Heart left ventricle (tissue), 13 donors: ENCODE data around the gene GNGT2.

Experiments used
- POLR2A ChIP-seq, 2 donors: fragments of 450-650 bp; IDR thresholded peaks; one replicate each; pipeline ENCODE4 v1.6.1; 2017; ENCODE audit warnings: antibody characterized with exemption in 2 of 2, mild to moderate bottlenecking in 2 of 2, moderate library complexity in 2 of 2
- TF ChIP-seq, protein P1 (sequence below), 12 donors: fragments of 200-600 bp; sonication (generic) in 4 of 12; IDR thresholded peaks; one replicate each; pipeline versions ENCODE4 v1.5.0 to v1.8.0; 2018 to 2022; ENCODE audit warnings: antibody characterized with exemption in 12 of 12, mild to moderate bottlenecking in 5 of 12
- donor health status: ischemic (EF 13 %, LVEDD 7.1; RV severe dilation, severe dysfunction).
- donor health status: DM: no; HTN: yes; CAD: no.
- donor health status: DM: no; HTN: no; CAD: no.
- donor health status: ischemic (EF 25% LVEDD 6.9; RV normal size, moderate dysfunction).
- donor health status: ischemic (EF 25% LVEDD 5.7; RV mildly dilated, moderate dysfunction).
- donor health status: ischemic (EF 35%, LVEDD 5.7; RV mildly dilated, moderate dysfunction).
- donor health status: nonischemic (EF 11% LVEDD 7.7; RV severe dilation, severe dysfunction).
- donor health status: DM: yes; HTN: yes; CAD: no.
- donor health status: PGD.
- donor health status: ischemic (EF 29% LVEDD 5.4; RV normal size, mild dysfunction).
- donor health status: nonischemic (EF 23%, LVEDD 6.1; RV moderate dilation, normal function).

DNA sequence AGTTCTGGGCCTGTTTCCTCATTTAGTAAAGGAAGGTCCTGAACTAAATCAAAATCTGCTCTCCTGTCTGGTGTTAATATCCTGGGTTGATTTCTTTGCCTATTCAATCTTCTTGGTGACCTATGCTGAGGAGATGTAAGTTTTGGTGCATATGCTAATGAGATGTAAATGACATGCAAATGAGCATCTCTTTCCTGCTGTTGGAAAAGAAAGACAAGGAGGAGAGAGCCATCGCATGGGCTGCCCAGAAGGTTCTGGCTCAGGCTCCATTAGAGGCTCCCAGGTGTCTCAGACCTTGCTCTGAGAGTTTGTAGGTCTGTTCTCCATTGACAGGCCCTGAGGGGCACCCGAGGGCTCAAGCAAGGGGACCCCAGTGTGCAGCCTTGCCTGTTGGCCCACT is 3.5 kb upstream of the GNGT2 start:
- TF ChIP-seq, protein P1, sequence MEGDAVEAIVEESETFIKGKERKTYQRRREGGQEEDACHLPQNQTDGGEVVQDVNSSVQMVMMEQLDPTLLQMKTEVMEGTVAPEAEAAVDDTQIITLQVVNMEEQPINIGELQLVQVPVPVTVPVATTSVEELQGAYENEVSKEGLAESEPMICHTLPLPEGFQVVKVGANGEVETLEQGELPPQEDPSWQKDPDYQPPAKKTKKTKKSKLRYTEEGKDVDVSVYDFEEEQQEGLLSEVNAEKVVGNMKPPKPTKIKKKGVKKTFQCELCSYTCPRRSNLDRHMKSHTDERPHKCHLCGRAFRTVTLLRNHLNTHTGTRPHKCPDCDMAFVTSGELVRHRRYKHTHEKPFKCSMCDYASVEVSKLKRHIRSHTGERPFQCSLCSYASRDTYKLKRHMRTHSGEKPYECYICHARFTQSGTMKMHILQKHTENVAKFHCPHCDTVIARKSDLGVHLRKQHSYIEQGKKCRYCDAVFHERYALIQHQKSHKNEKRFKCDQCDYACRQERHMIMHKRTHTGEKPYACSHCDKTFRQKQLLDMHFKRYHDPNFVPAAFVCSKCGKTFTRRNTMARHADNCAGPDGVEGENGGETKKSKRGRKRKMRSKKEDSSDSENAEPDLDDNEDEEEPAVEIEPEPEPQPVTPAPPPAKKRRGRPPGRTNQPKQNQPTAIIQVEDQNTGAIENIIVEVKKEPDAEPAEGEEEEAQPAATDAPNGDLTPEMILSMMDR (IDR thresholded peaks at IDR 0.05): no peak
- TF ChIP-seq POLR2A (IDR thresholded peaks at IDR 0.05): no peak
